IPS DF 19.7 (cell line): ENCODE data around the gene IFNA13.
"Not testable (repeated sequence)": the region's sequence is repeated elsewhere in the genome, so short reads cannot be mapped to it uniquely, and the experiment has no call there.

Experiments
- DNase-seq: peaks from one replicate; pipeline ENCODE4 v3.0.0-alpha.2; 2013; ENCODE audit warnings: low read depth, low spot score

The IFNA13 gene

DNA sequence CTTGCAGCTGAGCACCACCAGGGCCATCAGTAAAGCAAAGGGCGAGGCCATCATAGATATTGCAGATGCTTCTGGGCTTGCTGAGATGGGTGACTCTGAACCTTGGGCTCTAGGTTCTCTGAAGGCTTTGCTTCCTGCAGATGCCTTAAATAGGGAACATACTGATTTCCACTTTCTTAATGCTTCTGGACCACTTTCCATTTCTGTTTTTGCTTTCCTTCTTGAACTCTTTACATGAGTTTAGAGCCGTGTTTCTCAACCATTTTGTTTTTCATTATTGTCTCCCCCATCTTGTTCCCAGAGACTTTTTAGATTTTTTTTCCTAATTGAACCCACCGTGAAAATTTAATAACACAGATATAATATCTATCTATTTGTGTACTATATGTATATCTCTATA, at the start of gene IFNA13:
Gene IFNA13 (minus strand): TSS at position 101 of the 400 bp plus-strand sequence. CDS start 47 bp downstream, at position 54.
- no peak for DNase-seq

DNA sequence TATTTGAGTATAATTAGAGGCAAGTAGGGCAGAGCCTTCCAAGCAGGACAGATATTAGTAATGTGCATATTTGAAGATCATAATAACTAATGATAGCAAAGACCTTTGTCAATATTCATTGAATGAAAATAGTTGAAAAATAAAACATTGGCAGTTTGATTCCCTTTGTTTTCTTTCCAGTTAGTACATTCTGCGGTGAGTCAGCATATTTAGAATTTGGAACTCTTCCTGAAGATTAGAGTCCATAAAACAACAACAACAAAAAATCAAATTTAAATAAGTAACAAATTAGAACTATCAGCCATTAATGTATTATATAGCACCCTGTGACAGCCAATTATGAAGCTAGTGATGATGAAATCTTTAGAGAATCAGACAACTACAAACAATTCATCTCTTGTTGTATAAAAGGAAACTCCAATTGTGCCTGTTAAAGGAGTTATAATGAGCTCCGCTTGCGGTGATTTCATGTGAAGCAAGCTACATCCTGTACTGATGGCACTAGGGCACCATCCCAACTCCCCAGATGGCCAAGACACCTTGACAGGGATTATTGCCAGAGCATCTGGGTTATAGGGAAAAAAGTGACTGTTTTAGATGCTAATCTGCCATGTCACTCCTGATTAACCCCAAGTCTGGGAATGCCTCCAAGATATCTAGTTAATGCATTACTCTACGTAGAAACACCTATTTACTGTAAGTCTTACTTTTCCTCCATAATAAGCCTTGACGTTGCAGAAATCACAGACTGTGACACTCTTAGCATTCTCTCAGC, 47.8 kb upstream of the IFNA13 start:
- no peak for DNase-seq

DNA sequence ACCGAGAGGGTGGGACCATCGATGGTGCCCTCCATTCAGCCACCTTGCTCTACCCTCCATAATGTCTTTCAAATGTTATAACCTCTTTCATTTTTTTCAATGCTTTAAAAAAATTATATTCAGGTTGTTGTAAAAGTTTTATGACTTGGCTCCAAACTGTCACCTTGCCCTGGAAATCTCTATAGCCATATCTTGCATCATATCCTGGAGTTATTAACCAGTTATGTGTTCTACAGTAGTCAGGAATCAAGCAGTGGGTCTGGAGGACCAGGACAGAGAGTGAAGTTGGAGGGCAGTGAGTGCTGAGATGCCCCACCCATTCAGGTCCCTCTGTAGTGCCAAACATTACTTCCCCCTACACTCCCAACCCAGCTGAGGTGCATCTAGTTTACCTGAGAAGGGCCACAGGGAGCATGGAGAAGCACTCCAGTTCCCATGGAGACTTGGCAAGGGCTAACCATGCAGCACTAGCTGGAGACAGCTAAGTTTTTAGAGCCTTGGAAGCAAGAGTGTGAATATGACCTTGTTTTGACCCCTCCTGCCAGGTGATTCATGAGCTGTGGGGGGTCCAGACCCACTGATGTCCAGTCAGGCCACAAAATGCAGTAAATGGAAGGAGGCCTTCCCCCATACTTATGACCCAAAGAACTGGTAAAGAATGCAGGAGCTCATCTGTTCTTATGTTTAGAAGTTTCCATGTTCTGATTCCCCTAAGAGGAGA, 46.5 kb upstream of the IFNA13 start:
- no peak for DNase-seq

DNA sequence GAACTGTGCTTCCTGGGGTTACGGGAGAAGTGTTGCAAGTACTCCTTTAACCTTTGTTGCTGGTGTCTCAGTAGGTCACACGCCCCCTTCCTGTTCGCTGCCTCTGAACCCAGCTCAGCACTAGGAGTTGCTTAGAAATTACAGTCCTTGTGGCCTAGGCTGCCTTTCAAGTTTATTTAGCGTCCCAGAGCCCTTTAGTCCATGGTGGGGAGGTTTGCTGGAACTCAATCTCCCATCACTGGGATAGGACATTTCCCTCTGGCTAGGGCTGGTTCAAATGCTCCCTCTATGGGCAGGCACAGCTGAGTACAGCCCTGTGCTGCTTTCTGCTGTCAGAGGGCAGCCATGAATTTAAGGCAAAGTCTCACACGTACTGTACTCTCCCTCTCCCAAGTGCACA, 45.8 kb upstream of the IFNA13 start:
- no peak for DNase-seq

DNA sequence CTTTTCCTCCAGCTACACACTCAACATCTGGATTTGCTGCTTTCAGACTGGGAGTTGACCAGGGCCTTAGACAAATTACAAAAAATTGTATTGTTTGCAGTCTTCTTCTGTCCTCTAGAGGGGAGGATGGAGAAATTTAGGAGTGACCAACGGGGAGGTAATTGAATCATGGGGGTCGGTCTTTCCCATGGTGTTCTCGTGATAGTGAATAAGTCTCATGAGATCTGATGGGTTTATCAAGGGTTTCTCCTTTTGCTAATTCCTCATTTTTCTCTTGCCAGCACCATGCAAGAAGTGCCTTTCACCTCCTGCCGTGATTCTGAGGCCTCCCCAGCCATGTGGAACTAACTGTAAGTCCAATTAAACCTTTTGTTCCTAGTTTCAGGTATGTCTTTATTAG, 45.3 kb upstream of the IFNA13 start:
- no peak for DNase-seq

DNA sequence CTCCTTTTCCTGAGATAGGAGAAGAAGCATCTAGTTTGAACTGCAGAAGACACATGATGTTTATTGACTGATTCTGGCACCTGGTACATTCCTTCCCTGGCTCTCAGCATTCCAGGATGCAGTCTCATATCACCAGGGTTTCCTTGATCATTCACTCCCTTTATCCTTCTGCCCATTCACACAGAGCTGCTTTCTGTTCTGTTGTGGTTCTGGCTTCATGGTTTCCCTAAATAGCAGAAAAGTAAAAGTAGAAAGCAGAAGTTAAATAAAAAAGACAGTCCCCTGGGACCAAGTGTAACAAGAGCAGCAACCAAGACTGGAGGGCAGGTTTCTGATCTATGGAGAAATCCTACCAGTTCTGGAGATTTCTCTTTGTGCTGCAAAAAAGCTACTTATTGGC, 44.2 kb upstream of the IFNA13 start:
- DNase-seq: no peak

DNA sequence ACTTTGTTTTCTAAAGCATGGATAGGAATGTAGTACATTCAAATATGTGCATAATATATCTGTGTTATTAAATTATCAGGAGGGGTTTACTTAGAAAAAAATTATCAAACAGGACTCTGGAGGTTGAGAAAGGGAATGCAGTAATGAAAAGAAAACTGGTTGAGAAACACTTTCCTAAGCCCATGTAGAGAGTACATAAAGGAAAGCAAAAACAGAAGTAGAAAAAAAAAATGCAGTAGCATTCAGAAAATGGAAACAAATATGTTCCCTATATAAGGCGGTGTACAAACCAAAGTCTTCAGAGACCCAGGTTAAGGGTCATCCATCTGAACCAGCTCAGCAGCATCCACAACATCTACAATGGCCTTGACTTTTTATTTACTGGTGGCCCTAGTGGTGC, 41.0 kb upstream of the IFNA13 start, which contains the start of gene IFNA8:
Gene IFNA8 (plus strand): TSS at position 301 of the 400 bp plus-strand sequence. CDS start 60 bp downstream, at position 361.
- DNase-seq: no peak

DNA sequence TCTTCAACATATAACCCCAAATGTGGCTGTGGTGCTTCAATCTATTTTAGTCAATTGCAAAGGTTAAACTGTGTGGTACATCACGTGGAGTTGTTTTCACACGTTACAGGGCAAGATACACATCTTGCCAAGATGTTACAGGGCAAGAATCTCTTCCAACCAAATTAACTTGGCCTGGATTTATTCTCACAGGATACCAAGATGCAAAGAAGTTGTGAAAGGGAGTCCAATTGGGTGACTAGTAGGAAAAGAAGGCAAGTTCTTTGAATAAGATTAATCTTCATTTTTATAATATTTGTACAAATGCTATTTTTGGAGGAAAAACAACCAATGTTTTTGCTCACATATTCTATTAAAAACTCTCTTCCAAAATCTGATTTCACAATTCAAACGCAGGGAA, 36.3 kb upstream of the IFNA13 start:
- DNase-seq: no peak

DNA sequence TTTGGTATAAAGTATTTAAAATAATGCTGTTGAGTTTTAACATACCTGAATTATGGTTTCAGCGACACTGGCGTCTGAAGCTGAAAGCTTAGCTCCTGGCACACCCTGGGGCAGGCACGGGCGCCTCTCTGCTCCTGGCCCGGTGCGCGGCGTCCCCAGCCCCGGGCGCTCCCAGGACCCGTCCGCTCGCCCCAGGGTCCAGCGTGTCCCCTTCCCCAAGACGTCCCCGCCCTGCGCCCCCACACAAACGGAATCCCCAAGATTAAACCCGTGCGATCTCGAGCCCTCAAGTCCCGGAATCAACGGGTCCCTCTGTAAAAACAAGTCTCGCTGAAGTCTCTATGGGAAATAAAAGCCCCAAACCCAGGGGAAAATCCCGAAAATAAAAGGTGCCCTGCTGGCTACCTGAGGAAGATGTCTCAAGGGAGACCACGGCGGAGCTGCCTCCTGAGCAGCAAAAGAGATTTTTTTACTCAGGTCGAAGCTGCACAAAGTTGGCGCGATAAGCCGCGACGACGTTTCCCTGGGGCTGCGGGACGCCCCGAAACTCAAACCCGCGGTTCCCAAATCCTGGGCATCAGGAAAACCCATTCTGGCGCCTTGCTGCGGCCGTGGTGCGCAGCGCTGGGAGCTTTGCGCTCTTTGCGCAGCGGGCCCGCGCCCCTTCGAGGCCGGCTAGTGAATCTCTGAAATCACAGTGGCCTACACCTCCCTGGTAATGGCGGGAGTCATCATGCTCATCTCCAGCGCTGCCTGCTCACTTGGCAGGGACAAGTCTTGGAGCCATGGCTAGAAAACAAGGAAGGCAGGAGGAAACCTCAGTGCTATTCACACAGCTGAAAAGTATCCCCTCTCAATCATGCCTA, 34.8 kb upstream of the IFNA13 start:
- no peak for DNase-seq

DNA sequence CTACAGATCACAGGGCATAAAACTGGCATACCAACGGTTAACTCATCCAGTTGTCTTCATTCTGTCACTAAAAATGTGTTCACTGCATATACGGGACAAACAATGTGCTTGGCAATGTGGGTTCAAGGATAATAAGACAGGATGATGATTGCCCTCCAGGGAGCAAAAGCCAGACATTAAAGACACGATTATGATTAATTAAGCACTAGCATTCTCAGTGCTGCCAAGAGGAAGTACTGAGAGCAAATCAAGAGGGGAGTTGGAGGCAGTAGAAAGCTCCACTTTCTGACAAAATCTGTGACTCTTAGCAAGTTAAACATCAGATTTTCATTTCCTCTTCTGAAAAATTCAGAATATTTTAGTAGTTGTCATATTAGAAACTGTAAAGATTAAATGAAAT, 32.1 kb upstream of the IFNA13 start:
- DNase-seq: no peak

DNA sequence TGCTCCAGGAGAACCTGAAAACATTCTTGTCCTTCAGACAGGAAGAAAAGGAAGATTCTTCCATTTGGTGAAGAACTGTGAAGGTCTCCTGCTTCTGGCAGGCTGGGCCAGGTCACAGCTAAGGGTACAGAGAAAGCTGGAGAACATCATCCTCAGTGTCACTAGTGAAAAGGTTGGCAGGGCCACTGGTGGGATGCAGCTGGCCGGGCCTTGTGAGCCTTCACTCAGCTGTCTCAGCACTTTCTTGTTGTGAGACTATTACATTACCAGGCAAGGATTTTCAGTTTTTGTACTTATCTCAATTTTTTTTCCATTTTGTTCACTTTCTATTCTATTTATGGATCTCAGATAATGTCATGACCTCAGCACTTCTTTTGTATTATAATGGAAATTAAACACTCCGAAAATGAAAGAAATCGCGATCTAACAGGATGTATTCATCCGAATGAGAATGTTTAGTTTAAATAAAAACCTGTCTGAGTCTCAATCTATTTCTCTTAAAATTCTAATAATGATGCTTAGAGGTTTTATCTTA, 31.2 kb upstream of the IFNA13 start:
- DNase-seq: no peak

DNA sequence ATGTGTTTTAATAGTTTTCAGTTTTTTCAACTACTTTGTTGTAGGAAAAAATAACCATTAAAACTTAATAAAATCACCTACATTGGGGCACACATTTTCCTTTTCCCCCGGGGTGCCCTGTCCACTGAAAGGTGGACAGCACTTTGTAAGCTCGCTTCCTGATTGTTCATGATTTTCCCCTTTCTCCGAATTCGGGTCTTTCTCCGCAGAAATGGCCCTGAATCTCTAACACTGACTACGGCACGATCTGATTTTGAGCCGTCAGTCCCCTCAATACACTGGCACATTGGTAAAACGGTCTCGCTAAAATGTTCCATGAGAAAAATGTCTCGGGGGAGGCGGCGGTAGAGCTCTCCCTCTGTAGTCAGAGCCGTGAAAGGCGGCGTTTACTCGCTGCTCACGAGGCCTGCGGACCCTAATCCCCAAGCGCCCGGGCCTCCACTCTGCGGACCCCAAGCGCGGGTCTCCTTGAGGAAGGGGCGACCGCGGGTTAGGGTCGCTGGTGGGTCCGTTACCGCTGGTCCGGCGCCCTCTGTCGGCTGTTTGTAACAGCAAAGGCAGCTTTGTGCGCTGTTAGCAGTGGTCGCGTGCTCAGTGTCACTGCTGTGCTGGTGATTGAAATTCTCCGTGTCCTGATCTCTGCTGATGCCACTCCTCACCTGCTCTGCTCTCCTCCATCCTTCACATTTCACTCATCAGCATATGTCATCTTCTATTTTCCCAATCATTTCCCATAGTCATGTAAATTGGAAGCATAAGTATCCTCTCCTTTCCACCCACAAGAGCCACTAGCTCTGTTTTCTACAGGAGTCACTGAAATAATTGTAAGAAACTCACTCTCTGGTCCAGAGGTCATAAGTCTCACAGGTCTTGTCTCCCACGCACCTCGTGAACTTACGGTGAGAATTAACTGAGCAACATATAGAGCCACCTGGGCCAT, 28.2 kb upstream of the IFNA13 start:
- no peak for DNase-seq

DNA sequence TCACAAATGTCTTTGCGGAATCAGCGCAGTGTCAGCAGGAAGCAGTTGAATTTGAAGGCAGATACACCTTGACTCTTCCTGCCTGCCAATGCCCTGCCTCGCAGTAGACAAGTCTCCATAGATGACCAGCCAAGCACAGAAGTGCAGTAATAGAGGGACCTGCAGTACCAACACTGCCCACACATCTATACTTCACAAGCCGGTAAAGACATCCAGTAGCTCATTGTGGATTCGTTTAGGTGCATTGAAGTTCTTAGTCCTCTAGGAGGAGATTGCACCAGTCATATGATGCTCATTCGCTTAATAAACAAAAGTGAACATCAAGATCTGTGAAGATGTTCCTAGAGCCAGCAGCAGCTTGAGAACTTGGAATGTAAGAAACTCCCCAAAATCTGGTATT, 24.4 kb upstream of the IFNA13 start:
- no peak for DNase-seq

DNA sequence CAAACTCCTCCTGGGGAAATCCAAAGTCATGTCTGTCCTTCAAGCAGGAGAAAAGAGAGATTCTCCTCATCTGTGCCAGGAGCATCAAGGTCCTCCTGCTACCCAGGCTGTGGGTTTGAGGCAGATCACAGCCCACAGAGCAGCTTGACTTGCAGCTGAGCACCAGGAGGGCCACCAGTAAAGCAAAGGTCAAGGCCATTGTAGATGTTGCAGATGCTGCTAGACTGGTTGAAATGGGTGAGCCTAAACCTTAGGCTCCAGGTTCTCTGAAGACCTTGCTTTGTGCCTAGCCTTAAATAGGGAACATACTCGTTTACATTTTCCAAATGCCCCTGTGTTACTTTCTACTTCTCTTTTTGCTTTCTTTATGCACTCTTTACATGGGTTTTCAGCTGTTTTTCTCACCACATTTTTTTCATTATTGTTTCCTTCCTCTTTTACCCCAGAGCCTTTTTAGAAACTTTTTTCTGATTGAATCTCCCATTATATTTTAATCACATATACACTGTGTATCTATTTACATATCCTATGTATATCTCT, 17.3 kb upstream of the IFNA13 start, which contains the start of gene IFNA2:
Gene IFNA2 (minus strand): TSS at position 268 of the 540 bp plus-strand sequence. CDS start 69 bp downstream, at position 199.
- DNase-seq: no peak

DNA sequence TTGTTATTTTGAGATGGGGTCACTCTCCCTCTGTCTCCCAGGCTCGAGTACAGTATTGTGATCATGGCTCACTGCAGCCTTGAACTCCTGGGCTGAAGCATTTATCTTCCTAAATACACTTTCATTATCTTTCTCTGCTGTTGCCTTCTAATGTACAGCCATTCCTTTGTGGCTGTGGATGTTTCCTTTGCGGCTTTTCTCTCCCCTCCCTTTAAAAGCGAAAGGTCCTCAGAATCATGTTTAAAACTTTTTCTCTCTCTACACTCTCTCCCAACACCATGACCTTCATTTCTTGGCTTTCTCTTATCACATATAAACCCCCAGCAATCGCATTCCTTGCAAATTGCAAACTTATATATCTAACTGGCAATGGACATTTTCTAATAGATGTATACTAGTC, 15.8 kb upstream of the IFNA13 start:
- no peak for DNase-seq

DNA sequence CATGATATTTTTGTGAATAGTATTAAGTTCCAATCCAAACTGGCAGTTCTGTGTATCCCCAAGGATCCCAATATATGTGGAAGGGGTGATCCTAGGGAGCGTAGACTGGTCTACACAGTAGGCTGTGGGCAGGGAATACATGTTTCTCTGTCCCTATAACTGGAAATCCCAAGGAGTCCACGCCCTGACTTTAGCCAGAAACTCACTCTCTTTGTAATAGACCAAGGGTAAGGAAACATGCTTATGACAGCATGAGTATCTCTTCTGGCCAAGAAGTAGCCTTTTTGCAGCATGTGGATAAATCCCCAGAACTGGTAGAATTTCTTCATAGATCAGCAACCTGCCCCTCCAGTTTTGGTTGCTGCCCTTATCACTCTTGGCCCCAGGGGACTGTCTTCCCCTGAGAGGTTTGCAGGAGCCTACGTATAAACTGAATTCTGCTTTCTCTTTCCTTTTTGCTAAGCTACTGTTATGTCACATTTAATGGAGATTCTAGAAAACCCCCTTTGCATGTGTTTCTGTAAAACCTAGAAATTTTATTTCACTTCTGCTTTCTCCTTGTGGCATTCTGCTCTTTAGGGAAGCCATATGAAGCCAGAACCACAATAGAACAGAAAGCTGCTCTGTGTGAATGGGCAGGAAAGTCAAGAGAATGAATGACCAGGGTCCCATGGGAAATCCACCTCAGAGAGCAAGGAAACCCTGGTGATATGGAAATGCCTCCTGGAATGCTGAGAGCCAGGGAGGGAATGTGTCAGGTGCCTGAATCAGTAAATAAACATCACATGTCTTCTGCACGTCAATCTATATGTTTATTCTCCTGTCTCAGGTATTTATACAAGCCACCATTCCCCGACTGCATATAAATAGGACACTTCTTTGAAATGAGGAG, 13.8 kb upstream of the IFNA13 start:
- DNase-seq: no peak

DNA sequence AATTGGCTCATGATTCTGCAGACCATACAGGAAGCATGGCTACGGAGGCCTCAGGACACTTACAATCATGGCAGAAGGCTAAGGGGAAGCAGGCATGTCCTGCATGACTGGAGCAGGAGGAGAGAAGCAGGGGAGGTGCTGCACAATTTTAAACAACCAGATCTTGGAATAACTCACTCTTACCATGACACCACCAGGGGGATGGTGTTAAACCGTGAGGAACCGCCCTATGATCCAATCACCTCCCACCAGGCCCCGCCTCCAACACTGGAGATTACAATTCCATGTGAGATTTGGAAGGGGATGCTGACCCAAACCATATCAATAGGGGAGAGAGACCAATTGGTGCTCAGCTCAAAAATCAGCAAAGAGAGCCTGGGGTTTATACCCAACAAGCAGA, 3.6 kb upstream of the IFNA13 start:
- DNase-seq: not testable (repeated sequence)

DNA sequence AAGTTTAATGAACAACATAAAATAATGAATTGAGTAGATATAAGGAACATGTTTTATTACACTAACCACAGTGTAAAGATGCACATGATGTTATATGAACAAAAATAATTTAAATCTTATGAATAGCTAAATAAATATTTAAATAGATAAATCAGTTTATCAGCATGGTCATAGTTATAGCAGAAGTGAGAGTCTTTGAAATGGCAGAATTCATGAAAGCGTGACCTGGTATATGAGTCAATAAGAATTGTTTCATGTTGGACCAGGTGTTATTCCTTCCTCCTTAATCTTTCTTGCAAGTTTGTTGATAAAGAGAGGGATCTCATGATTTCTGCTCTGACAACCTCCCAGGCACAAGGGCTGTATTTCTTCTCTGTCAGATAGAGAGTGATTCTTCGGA, 688 bp downstream of the IFNA13 start:
- not testable (repeated sequence) for DNase-seq

DNA sequence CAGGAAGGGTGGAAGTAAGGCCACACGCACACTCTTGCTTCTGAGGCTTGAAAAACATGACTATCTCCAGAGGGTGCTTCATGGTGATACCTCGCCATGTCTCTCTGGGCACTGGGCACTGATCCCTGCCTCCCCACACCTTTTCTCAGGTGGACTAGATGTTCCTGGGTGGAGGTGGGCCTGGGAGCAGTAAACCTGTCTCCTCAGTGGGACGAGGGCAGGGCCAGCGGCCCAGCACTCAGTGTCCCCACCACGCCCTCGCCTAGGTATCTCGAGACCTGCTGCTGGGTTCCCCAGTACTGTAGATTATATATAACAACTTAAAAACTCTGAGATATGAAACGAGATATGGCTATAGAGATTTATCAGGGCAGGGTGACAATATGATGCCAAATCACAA, 5.6 kb downstream of the IFNA13 start:
- DNase-seq: no peak
